H1 (cell line): Measurements from ENCODE around the gene INPP5A. TPM values are rescaled to one million over a fixed set of nuclear protein-coding genes. Genes with fewer than 3 reads are reported as not detected.
"Not testable (repeated sequence)": the region's sequence is repeated elsewhere in the genome, so short reads cannot be mapped to it uniquely, and the experiment has no call there.

ENCODE experiments used
- CTCF ChIA-PET: fragments of 300-600 bp; sonication (Branson Sonifier 250); formaldehyde crosslinking; loops from one replicate; lab custom pipeline; 2021; ENCODE audit not compliant: partially characterized antibody; lab: Charles Lee
- POLR2A ChIA-PET: fragments of 300-600 bp; sonication (Branson Sonifier 250); formaldehyde crosslinking; loops from one replicate; lab custom pipeline; 2021; ENCODE audit warnings: inconsistent platforms; ENCODE audit not compliant: partially characterized antibody; lab: Charles Lee
- DNase-seq, 2 experiments: peaks; one replicate each; pipeline versions ENCODE4 v3.0.0 to v3.0.0-alpha.2; 2010 to 2022; ENCODE audit warnings: low spot score in 2 of 2, low read depth in 1 of 2, mixed read lengths in 1 of 2
- FAIRE-seq: peaks from 2 replicates; lab custom pipeline; 2011; peaks lifted over from hg19 to GRCh38; lab: Jason Lieb, UNC
- H2AFZ ChIP-seq: 2 replicates; pipeline ENCODE4 v1.8.1; 2012; ENCODE audit warnings: low read length, inconsistent platforms
- H2AK5ac ChIP-seq: 2 replicates; pipeline ENCODE4 v1.6.1; 2013; ENCODE audit warnings: low read depth, low read length
- H2BK120ac ChIP-seq: replicated peaks from 2 replicates; pipeline ENCODE3; 2013; ENCODE audit warnings: low read depth, low read length, inconsistent platforms
- H2BK12ac ChIP-seq: 2 replicates; pipeline ENCODE4 v1.6.1; 2013; ENCODE audit warnings: low read depth, low read length
- H2BK15ac ChIP-seq: 2 replicates; pipeline ENCODE4 v1.6.1; 2013; ENCODE audit warnings: low read length
- H2BK20ac ChIP-seq: 2 replicates; pipeline ENCODE4 v1.6.1; 2013; ENCODE audit warnings: low read length
- H2BK5ac ChIP-seq: 2 replicates; pipeline ENCODE4 v1.6.1; 2013; ENCODE audit warnings: low read depth, low read length
- H3K14ac ChIP-seq: 2 replicates; pipeline ENCODE4 v1.6.1; 2013; ENCODE audit warnings: inconsistent platforms; ENCODE audit not compliant: insufficient read length
- H3K18ac ChIP-seq: 2 replicates; pipeline ENCODE4 v1.6.1; 2013; ENCODE audit warnings: low read length; ENCODE audit errors: extremely low read depth
- H3K23ac ChIP-seq: 2 replicates; pipeline ENCODE4 v1.6.1; 2013; ENCODE audit warnings: inconsistent platforms; ENCODE audit not compliant: insufficient read length
- H3K23me2 ChIP-seq: 2 replicates; pipeline ENCODE4 v1.6.1; 2013; ENCODE audit warnings: low read depth, low read length
- H3K27ac ChIP-seq: 2 replicates; pipeline ENCODE4 v1.6.1; 2011; ENCODE audit warnings: low read depth, low read length, inconsistent platforms
- H3K27me3 ChIP-seq, 4 experiments: replicated peaks in 1 of 4; 1 replicate in 1 of 4; 2 replicates in 3 of 4; pipeline versions ENCODE4 v1.6.1 to v1.8.1; 2011 to 2013; ENCODE audit warnings: low read length in 3 of 4, mild to moderate bottlenecking in 3 of 4, inconsistent platforms in 2 of 4, mixed read lengths in 2 of 4, moderate library complexity in 1 of 4; ENCODE audit not compliant: control insufficient read depth in 3 of 4, insufficient read depth in 3 of 4; ENCODE audit errors: extremely low read depth in 1 of 4
- H3K36me3 ChIP-seq, 4 experiments: 2 replicates each; pipeline versions ENCODE4 v1.6.1 to v1.8.1; 2011 to 2013; ENCODE audit warnings: mild to moderate bottlenecking in 4 of 4, low read length in 3 of 4, moderate library complexity in 2 of 4, control low read depth in 1 of 4, inconsistent platforms in 1 of 4; ENCODE audit not compliant: insufficient read depth in 4 of 4, control insufficient read depth in 2 of 4
- H3K4ac ChIP-seq: replicated peaks from 2 replicates; pipeline ENCODE3; 2013; ENCODE audit warnings: low read length, low read depth, mixed read lengths, inconsistent platforms; ENCODE audit not compliant: insufficient read length
- H3K4me1 ChIP-seq, 4 experiments: replicated peaks in 1 of 4; 1 replicate in 1 of 4; 2 replicates in 3 of 4; pipeline versions ENCODE4 v1.6.1 to v1.8.1; 2011 to 2013; ENCODE audit warnings: low read length in 3 of 4, inconsistent platforms in 2 of 4, mixed read lengths in 1 of 4; ENCODE audit not compliant: insufficient read depth in 4 of 4, control insufficient read depth in 3 of 4
- H3K4me2 ChIP-seq, 2 experiments: 2 replicates each; pipeline versions ENCODE4 v1.6.1 to v1.8.1; 2011 to 2013; ENCODE audit warnings: low read depth in 2 of 2, low read length in 2 of 2, control low read depth in 1 of 2, inconsistent platforms in 1 of 2, mild to moderate bottlenecking in 1 of 2; ENCODE audit not compliant: insufficient read depth in 1 of 2
- H3K4me3 ChIP-seq, 4 experiments: fragments of 200-600, 300-600 bp in 1 of 4; sonication (generic), shearing (Covaris generic), sonication (Bioruptor Twin) in 1 of 4; 2 replicates each; pipeline versions ENCODE4 v1.5.1 to v1.8.1; 2011 to 2016; ENCODE audit warnings: low read length in 4 of 4, low read depth in 3 of 4, control low read depth in 2 of 4, inconsistent platforms in 2 of 4, mild to moderate bottlenecking in 2 of 4, mixed read lengths in 1 of 4, moderate library complexity in 1 of 4; ENCODE audit not compliant: insufficient read depth in 2 of 4; ENCODE audit errors: extremely low read depth in 1 of 4
- H3K56ac ChIP-seq: replicated peaks from 2 replicates; pipeline ENCODE3; 2013; ENCODE audit warnings: low read depth, mild to moderate bottlenecking, mixed read lengths, low read length, inconsistent platforms; ENCODE audit not compliant: insufficient read length
- H3K79me1 ChIP-seq: 2 replicates; pipeline ENCODE4 v1.6.1; 2013; ENCODE audit warnings: low read depth, low read length, control low read depth
- H3K79me2 ChIP-seq, 2 experiments: 2 replicates each; pipeline versions ENCODE4 v1.6.1 to v1.8.1; 2012 to 2013; ENCODE audit warnings: low read length in 2 of 2, mild to moderate bottlenecking in 2 of 2, inconsistent platforms in 1 of 2; ENCODE audit not compliant: insufficient read depth in 2 of 2, control insufficient read depth in 1 of 2
- H3K9ac ChIP-seq, 4 experiments: replicated peaks in 1 of 4; 1 replicate in 1 of 4; 2 replicates in 3 of 4; pipeline versions ENCODE4 v1.6.1 to v1.8.1; 2011 to 2013; ENCODE audit warnings: low read depth in 3 of 4, low read length in 3 of 4, control low read depth in 2 of 4, mild to moderate bottlenecking in 2 of 4, moderate library complexity in 2 of 4, inconsistent platforms in 1 of 4; ENCODE audit errors: extremely low read depth in 1 of 4
- H3K9me3 ChIP-seq, 2 experiments: 2 replicates each; pipeline versions ENCODE4 v1.6.1 to v1.8.1; 2012 to 2013; ENCODE audit warnings: mild to moderate bottlenecking in 2 of 2, moderate library complexity in 2 of 2, control low read depth in 1 of 2, inconsistent platforms in 1 of 2, low read depth in 1 of 2, low read length in 1 of 2, mixed read lengths in 1 of 2; ENCODE audit not compliant: insufficient read depth in 2 of 2
- H4K20me1 ChIP-seq, 2 experiments: replicated peaks in 1 of 2; 2 replicates each; pipeline versions ENCODE3 to v1.8.1; 2011 to 2013; ENCODE audit warnings: inconsistent platforms in 2 of 2, low read length in 2 of 2, mild to moderate bottlenecking in 1 of 2; ENCODE audit not compliant: insufficient read depth in 2 of 2, control insufficient read depth in 1 of 2
- H4K5ac ChIP-seq: 2 replicates; pipeline ENCODE4 v1.6.1; 2013; ENCODE audit warnings: low read length, low read depth, mixed read lengths, inconsistent platforms; ENCODE audit not compliant: insufficient read length
- H4K8ac ChIP-seq: 2 replicates; pipeline ENCODE4 v1.8.0; 2013; ENCODE audit warnings: mild to moderate bottlenecking, moderate library complexity, low read length, inconsistent platforms; ENCODE audit not compliant: insufficient read depth; ENCODE audit errors: extremely low read depth
- H4K91ac ChIP-seq: replicated peaks from 2 replicates; pipeline ENCODE3; 2013; ENCODE audit warnings: low read length, mixed read lengths, inconsistent platforms; ENCODE audit not compliant: insufficient read length
- ASH2L ChIP-seq: fragments of 200-600, 300-600 bp; sonication (generic); IDR thresholded peaks from one replicate; pipeline ENCODE4 v1.7.1; 2017; ENCODE audit warnings: low read length
- RFX5 ChIP-seq: IDR thresholded peaks from 2 replicates; pipeline ENCODE4 v1.6.1; 2011; ENCODE audit warnings: low read depth, low read length, improper control_type of control experiment, borderline replicate concordance
- WGBS, 2 experiments: shearing (Covaris generic) in 1 of 2; methylation state at CpG; one replicate each; pipeline versions ENCODE4 v1.1.6 to v1.1.7; 2013 to 2015; ENCODE audit warnings: low lambda C conversion rate in 2 of 2, mixed read lengths in 2 of 2, inconsistent platforms in 1 of 2, low coverage in 1 of 2, missing lambda C conversion rate in 1 of 2; ENCODE audit not compliant: insufficient replicate concordance in 2 of 2, insufficient coverage in 1 of 2, insufficient read length in 1 of 2; ENCODE audit errors: extremely low coverage in 1 of 2, missing lambda C conversion rate in 1 of 2; 5-methylcytosine and 5-hydroxymethylcytosine counted together
- polyA plus RNA-seq, 7 experiments: library from polyadenylated mRNA; depleted of rRNA in 3 of 7; stranded (reverse) in 5 of 7; unstranded in 2 of 7; fragments of >200 nt in 5 of 7; fragments of 200-250 nt in 2 of 7; gene quantifications; 1 replicate in 5 of 7; 2 replicates in 1 of 7; 4 replicates in 1 of 7; pipeline versions ENCODE4 v1.2.1 to v1.2.3, GENCODE V29; 2011 to 2013; ENCODE audit warnings: missing spikeins in 2 of 7, mixed read lengths in 2 of 7
- total RNA-seq: library from RNA; stranded (reverse); fragmentation: NEBNext Ultra II Directional; extraction: Animal tissue kit (Norgen Biotek cat#: 25700); gene quantifications from 2 replicates; pipeline ENCODE4 v1.2.1, GENCODE V29; 2021

INPP5A gene
- total and polyA plus RNA-seq, 2 of the 8 experiments (the other 6 are each of a cell fraction or from before 2014, with no cell fraction given): 19.7 to 27.5 TPM

DNA sequence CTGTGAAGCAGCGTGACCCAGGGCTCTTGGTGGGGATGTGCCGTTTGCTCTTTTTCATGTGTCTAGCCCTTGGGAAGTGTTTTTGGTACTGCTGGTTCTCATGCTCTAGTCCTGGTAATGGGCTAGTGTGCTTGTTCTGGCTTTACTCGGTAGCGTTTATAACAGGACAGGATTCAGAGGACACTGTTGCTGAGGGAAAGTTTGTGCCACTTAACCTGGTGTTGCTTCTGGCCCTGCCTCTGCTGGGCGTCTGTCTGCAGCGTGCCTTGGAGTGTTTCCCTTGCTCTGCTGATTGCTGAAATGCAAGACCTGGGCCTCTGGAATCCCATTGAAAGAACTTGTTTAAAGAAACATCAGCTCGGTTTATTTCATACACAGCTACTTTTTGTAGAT is 35.0 kb downstream of the INPP5A start (continued):
- TF ChIP-seq RFX5 (no peak), ASH2L (no peak)

DNA sequence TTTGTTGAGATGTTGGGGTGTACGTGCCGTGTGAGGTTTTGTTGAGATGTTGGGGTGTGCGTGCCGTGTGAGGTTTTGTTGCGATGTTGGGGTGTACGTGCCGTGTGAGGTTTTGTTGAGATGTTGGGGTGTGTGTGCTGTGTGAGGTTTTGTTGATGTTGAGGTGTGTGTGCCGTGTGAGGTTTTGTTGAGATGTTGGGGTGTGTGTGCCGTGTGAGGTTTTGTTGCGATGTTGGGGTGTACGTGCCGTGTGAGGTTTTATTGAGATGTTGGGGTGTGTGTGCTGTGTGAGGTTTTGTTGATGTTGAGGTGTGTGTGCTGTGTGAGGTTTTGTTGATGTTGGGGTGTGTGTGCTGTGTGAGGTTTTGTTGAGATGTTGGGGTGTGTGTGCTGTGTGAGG is 35.4 kb downstream of the INPP5A start:
- peaks cover 8 to 24% of the 10 kb centered on the region in 2 experiments for H4K20me1 ChIP-seq
- not testable (repeated sequence) for H2BK15ac ChIP-seq, H3K36me3 ChIP-seq, H2BK12ac ChIP-seq, H3K14ac ChIP-seq, H3K27ac ChIP-seq, H3K4me3 ChIP-seq, H4K5ac ChIP-seq, H3K56ac ChIP-seq, H4K8ac ChIP-seq, H2BK20ac ChIP-seq, H2AK5ac ChIP-seq, H3K9me3 ChIP-seq, H3K9ac ChIP-seq, H4K91ac ChIP-seq, H3K18ac ChIP-seq, H3K79me2 ChIP-seq, H3K23ac ChIP-seq, DNase-seq, H2AFZ ChIP-seq, H3K4me2 ChIP-seq, H2BK120ac ChIP-seq, FAIRE-seq, H2BK5ac ChIP-seq, H3K4ac ChIP-seq, H3K27me3 ChIP-seq, H3K23me2 ChIP-seq
- POLR2A ChIA-PET: interaction anchor here (0.9 kb wide), 1 partner anchor 21 kb away, joined by 3 read pairs; no protein-coding TSS in a partner anchor
- CTCF ChIA-PET: interaction anchor here (1.1 kb wide), 2 partner anchors 9 to 55 kb away, joined by 3 read pairs; no protein-coding TSS in a partner anchor
- 91% methylated on average over 12 of the region's 12 CpGs; no CpG with 5 or more reads in 1 of the 2 experiments for WGBS, 2 experiments
- H3K79me1 ChIP-seq: peaks cover 11% of the 10 kb centered on the region
- peaks cover 7 to 30% (median 19%) of the 10 kb centered on the region in 4 experiments for H3K4me1 ChIP-seq
